Activated naive CD4-positive, alpha-beta T cell treated with anti-CD3 and anti-CD28 coated beads, Interleukin-2, amount 10 ng/mL, durations not matched to agents 7 days and 5 days (primary cell): Measurements from ENCODE around the gene FSTL5.

Experiments
- CTCF ChIA-PET: fragments of 350-600 bp; sonication (Branson Sonifier 250); formaldehyde crosslinking; loops from one replicate; lab custom pipeline; 2021; ENCODE audit warnings: antibody characterized with exemption; lab: Charles Lee
- DNase-seq: peaks from one replicate; pipeline ENCODE4 v3.0.0-alpha.2; 2020
- H3K27ac Mint-ChIP-seq: one replicate; pipeline ENCODE4 v1.8.0; 2021; ENCODE audit warnings: mild to moderate bottlenecking, moderate library complexity, mixed read lengths
- H3K27me3 Mint-ChIP-seq: one replicate; pipeline ENCODE4 v1.8.0; 2021; ENCODE audit warnings: mild to moderate bottlenecking, mixed read lengths
- H3K36me3 Mint-ChIP-seq: one replicate; pipeline ENCODE4 v1.8.0; 2021; ENCODE audit warnings: mixed read lengths
- H3K4me1 Mint-ChIP-seq: one replicate; pipeline ENCODE4 v1.8.0; 2021; ENCODE audit warnings: mixed read lengths
- H3K4me3 Mint-ChIP-seq: one replicate; pipeline ENCODE4 v1.8.0; 2021; ENCODE audit warnings: mild to moderate bottlenecking, moderate library complexity, mixed read lengths
- H3K9me3 Mint-ChIP-seq: one replicate; pipeline ENCODE4 v1.8.0; 2021; ENCODE audit warnings: mixed read lengths

FSTL5 gene

GRCh38 chr4:162038112-162038511 is 125.7 kb downstream of the FSTL5 start:
- Mint-ChIP-seq H3K27me3 (no peaks in the 10 kb centered on the region), H3K4me1 (no peaks in the 10 kb centered on the region), H3K4me3 (no peak overlapping the region), H3K27ac (no peak overlapping the region), H3K36me3 (no peaks in the 10 kb centered on the region), H3K9me3 (peaks cover 3% of the 10 kb centered on the region)
- no peak for DNase-seq
- CTCF ChIA-PET, result no interaction called here

GRCh38 chr4:162017863-162018262 is 145.9 kb downstream of the FSTL5 start:
- Mint-ChIP-seq H3K27ac (no peak overlapping the region), H3K36me3 (no peaks in the 10 kb centered on the region), H3K27me3 (no peaks in the 10 kb centered on the region), H3K9me3 (peaks cover 5% of the 10 kb centered on the region), H3K4me3 (no peak overlapping the region), H3K4me1 (no peaks in the 10 kb centered on the region)
- CTCF ChIA-PET, result no interaction called here
- DNase-seq, result no peak

GRCh38 chr4:162016991-162017390 is 146.8 kb downstream of the FSTL5 start:
- H3K4me3 Mint-ChIP-seq, result no peak overlapping the region
- H3K27ac Mint-ChIP-seq, result no peak overlapping the region
- no peaks in the 10 kb centered on the region for H3K36me3 Mint-ChIP-seq
- no peak for DNase-seq
- H3K4me1 Mint-ChIP-seq, result no peaks in the 10 kb centered on the region
- no peaks in the 10 kb centered on the region for H3K27me3 Mint-ChIP-seq
- peaks cover 2% of the 10 kb centered on the region for H3K9me3 Mint-ChIP-seq
- CTCF ChIA-PET, result no interaction called here

- no peaks in the 10 kb centered on the region for H3K27me3 Mint-ChIP-seq
- no peak overlapping the region for H3K27ac Mint-ChIP-seq
- H3K4me1 Mint-ChIP-seq, result no peaks in the 10 kb centered on the region
- H3K4me3 Mint-ChIP-seq, result no peak overlapping the region
- CTCF ChIA-PET, result no interaction called here
- no peak for DNase-seq
- no peaks in the 10 kb centered on the region for H3K36me3 Mint-ChIP-seq
- H3K9me3 Mint-ChIP-seq, result no peaks in the 10 kb centered on the region
Observed at GRCh38 chr4:162016219-162016618, 147.6 kb downstream of the FSTL5 start.

GRCh38 chr4:162015090-162015489 is 148.7 kb downstream of the FSTL5 start:
- Mint-ChIP-seq H3K36me3 (no peaks in the 10 kb centered on the region), H3K27ac (no peak overlapping the region)

GRCh38 chr4:162011089-162011488 is 152.7 kb downstream of the FSTL5 start:
- Mint-ChIP-seq H3K27ac (no peak overlapping the region), H3K9me3 (no peaks in the 10 kb centered on the region), H3K27me3 (no peaks in the 10 kb centered on the region), H3K4me1 (no peaks in the 10 kb centered on the region), H3K4me3 (no peak overlapping the region), H3K36me3 (no peaks in the 10 kb centered on the region)
- DNase-seq, result no peak
- CTCF ChIA-PET, result no interaction called here

More at GRCh38 chr4:162015090-162015489, 148.7 kb downstream of the FSTL5 start:
- DNase-seq, result no peak
- no peaks in the 10 kb centered on the region for H3K27me3 Mint-ChIP-seq
- no peak overlapping the region for H3K4me3 Mint-ChIP-seq
- CTCF ChIA-PET, result no interaction called here
- H3K9me3 Mint-ChIP-seq, result no peaks in the 10 kb centered on the region
- H3K4me1 Mint-ChIP-seq, result no peaks in the 10 kb centered on the region

- no peaks in the 10 kb centered on the region for H3K36me3 Mint-ChIP-seq
- H3K27ac Mint-ChIP-seq, result no peak overlapping the region
- no peaks in the 10 kb centered on the region for H3K27me3 Mint-ChIP-seq
- CTCF ChIA-PET, result no interaction called here
- DNase-seq, result no peak
- H3K9me3 Mint-ChIP-seq, result no peaks in the 10 kb centered on the region
- H3K4me3 Mint-ChIP-seq, result no peak overlapping the region
- H3K4me1 Mint-ChIP-seq, result no peaks in the 10 kb centered on the region
Observed at GRCh38 chr4:162010362-162010761, 153.4 kb downstream of the FSTL5 start.

GRCh38 chr4:161992317-161992716 is 171.5 kb downstream of the FSTL5 start:
- H3K4me3 Mint-ChIP-seq, result no peak overlapping the region
- H3K27me3 Mint-ChIP-seq, result no peaks in the 10 kb centered on the region
- no peaks in the 10 kb centered on the region for H3K36me3 Mint-ChIP-seq
- H3K4me1 Mint-ChIP-seq, result no peaks in the 10 kb centered on the region
- peaks cover 10% of the 10 kb centered on the region for H3K9me3 Mint-ChIP-seq
- DNase-seq, result no peak
- CTCF ChIA-PET, result no interaction called here
- H3K27ac Mint-ChIP-seq, result no peak overlapping the region

- Mint-ChIP-seq H3K9me3 (peaks cover 10% of the 10 kb centered on the region), H3K27me3 (no peaks in the 10 kb centered on the region), H3K4me3 (no peak overlapping the region), H3K4me1 (no peaks in the 10 kb centered on the region), H3K36me3 (no peaks in the 10 kb centered on the region), H3K27ac (no peak overlapping the region)
- CTCF ChIA-PET, result no interaction called here
- DNase-seq, result no peak
Observed at GRCh38 chr4:161991811-161992210, 172.0 kb downstream of the FSTL5 start.

GRCh38 chr4:161990721-161991120 is 173.1 kb downstream of the FSTL5 start:
- Mint-ChIP-seq H3K36me3 (no peaks in the 10 kb centered on the region), H3K4me1 (no peaks in the 10 kb centered on the region), H3K27ac (no peak overlapping the region), H3K27me3 (no peaks in the 10 kb centered on the region), H3K9me3 (peaks cover 10% of the 10 kb centered on the region), H3K4me3 (no peak overlapping the region)
- CTCF ChIA-PET, result interaction anchor here (0.7 kb wide), 1 partner anchor 1024 kb away, joined by 3 read pairs; no protein-coding TSS in a partner anchor
- no peak for DNase-seq

GRCh38 chr4:161988946-161989345 is 174.9 kb downstream of the FSTL5 start:
- no peaks in the 10 kb centered on the region for H3K36me3 Mint-ChIP-seq
- no peak for DNase-seq
- CTCF ChIA-PET, result no interaction called here

GRCh38 chr4:161987611-161988010 is 176.2 kb downstream of the FSTL5 start:
- no peaks in the 10 kb centered on the region for H3K27me3 Mint-ChIP-seq
- CTCF ChIA-PET, result no interaction called here
- no peak overlapping the region for H3K27ac Mint-ChIP-seq
- no peaks in the 10 kb centered on the region for H3K4me1 Mint-ChIP-seq
- no peak for DNase-seq
- H3K4me3 Mint-ChIP-seq, result no peak overlapping the region
- H3K36me3 Mint-ChIP-seq, result no peaks in the 10 kb centered on the region
- H3K9me3 Mint-ChIP-seq, result peaks cover 5% of the 10 kb centered on the region

More at GRCh38 chr4:161988946-161989345, 174.9 kb downstream of the FSTL5 start:
- Mint-ChIP-seq H3K4me1 (no peaks in the 10 kb centered on the region), H3K27ac (no peak overlapping the region), H3K4me3 (no peak overlapping the region), H3K9me3 (peaks cover 8% of the 10 kb centered on the region), H3K27me3 (no peaks in the 10 kb centered on the region)

- H3K4me3 Mint-ChIP-seq, result no peak overlapping the region
- H3K27me3 Mint-ChIP-seq, result no peaks in the 10 kb centered on the region
- H3K9me3 Mint-ChIP-seq, result no peaks in the 10 kb centered on the region
- DNase-seq, result no peak
- H3K4me1 Mint-ChIP-seq, result no peaks in the 10 kb centered on the region
- no peaks in the 10 kb centered on the region for H3K36me3 Mint-ChIP-seq
- H3K27ac Mint-ChIP-seq, result no peak overlapping the region
- CTCF ChIA-PET, result no interaction called here
Observed at GRCh38 chr4:161952382-161952781, 211.4 kb downstream of the FSTL5 start.

GRCh38 chr4:161949946-161950725 is 213.7 kb downstream of the FSTL5 start:
- Mint-ChIP-seq H3K4me1 (no peaks in the 10 kb centered on the region), H3K27me3 (no peaks in the 10 kb centered on the region), H3K4me3 (no peak overlapping the region), H3K9me3 (no peaks in the 10 kb centered on the region), H3K36me3 (no peaks in the 10 kb centered on the region), H3K27ac (no peak overlapping the region)
- CTCF ChIA-PET, result no interaction called here
- DNase-seq, result no peak

- Mint-ChIP-seq H3K36me3 (no peaks in the 10 kb centered on the region), H3K27ac (no peak overlapping the region), H3K9me3 (no peaks in the 10 kb centered on the region), H3K27me3 (no peaks in the 10 kb centered on the region), H3K4me1 (no peaks in the 10 kb centered on the region), H3K4me3 (no peak overlapping the region)
- CTCF ChIA-PET, result no interaction called here
- no peak for DNase-seq
Observed at GRCh38 chr4:161948026-161948770, 215.6 kb downstream of the FSTL5 start.
